Stomach (tissue), 4 donors: ENCODE results near the gene RPS15.

Experiments used
- EP300 ChIP-seq: sonication (generic); formaldehyde crosslinking; IDR thresholded peaks from one replicate; pipeline ENCODE4 v1.6.1; 2017; ENCODE audit warnings: antibody characterized with exemption
- POLR2A ChIP-seq, 4 donors: fragments of 450-650 bp; IDR thresholded peaks; one replicate each; pipeline ENCODE4 v1.6.1; 2016; ENCODE audit warnings: antibody characterized with exemption in 4 of 4, control low read depth in 2 of 4, mild to moderate bottlenecking in 1 of 4, moderate library complexity in 1 of 4
- TF ChIP-seq, protein P1 (sequence below), 7 experiments: fragments of 450-650 bp in 4 of 7; fragments of 200-600 bp in 3 of 7; sonication (generic) in 3 of 7; IDR thresholded peaks; one replicate each; pipeline ENCODE4 v1.5.1; 2016 to 2019; ENCODE audit warnings: antibody characterized with exemption in 7 of 7, control low read depth in 2 of 7, mild to moderate bottlenecking in 1 of 7

DNA sequence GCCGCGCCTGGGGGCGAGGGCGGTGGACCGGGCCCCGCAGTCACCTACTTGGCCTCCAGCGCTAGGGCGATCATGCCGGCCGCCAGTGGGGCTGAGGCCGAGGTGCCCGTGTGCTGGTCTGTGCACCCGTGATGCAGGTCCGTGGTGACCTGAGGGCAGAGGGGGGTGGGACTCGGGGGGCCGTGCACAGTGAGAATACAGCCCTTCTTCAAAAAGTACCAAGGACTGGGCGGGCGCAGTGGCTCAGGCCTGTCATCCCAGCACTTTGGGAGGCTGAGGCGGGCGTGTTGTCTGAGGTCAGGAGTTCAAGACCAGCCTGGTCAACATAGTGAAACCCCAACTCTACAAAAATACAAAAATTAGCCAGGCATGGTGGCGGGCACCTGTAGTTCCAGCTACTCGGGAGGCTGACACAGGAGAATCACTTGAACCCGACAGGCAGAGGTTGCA lies 45.8 kb downstream of the RPS15 start:
- TF ChIP-seq, protein P1, sequence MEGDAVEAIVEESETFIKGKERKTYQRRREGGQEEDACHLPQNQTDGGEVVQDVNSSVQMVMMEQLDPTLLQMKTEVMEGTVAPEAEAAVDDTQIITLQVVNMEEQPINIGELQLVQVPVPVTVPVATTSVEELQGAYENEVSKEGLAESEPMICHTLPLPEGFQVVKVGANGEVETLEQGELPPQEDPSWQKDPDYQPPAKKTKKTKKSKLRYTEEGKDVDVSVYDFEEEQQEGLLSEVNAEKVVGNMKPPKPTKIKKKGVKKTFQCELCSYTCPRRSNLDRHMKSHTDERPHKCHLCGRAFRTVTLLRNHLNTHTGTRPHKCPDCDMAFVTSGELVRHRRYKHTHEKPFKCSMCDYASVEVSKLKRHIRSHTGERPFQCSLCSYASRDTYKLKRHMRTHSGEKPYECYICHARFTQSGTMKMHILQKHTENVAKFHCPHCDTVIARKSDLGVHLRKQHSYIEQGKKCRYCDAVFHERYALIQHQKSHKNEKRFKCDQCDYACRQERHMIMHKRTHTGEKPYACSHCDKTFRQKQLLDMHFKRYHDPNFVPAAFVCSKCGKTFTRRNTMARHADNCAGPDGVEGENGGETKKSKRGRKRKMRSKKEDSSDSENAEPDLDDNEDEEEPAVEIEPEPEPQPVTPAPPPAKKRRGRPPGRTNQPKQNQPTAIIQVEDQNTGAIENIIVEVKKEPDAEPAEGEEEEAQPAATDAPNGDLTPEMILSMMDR (IDR thresholded peaks at IDR 0.05), result no peak
- TF ChIP-seq POLR2A (IDR thresholded peaks at IDR 0.05) (no peak), EP300 (no peak)
